ENCODE data around the gene SLC35E1. TPM values are rescaled to one million over a fixed set of nuclear protein-coding genes. Genes with fewer than 3 reads are reported as not detected.

Gene SLC35E1
- total and polyA plus RNA-seq, 2 of the 13 experiments (the other 11 are each of a cell fraction or from before 2014, with no cell fraction given) = 21.2 to 46.5 TPM

- peak; percentile 53; the same call in 1 of the 2 replicates for TF ChIP-seq ZNF503 (CRISPR knock-in tag; IDR thresholded peaks at IDR 0.05)
- TF ChIP-seq ZNF761 (CRISPR knock-in tag; conservative IDR thresholded peaks at IDR 0.05) = no peak
- TF ChIP-seq ZNF280D (CRISPR knock-in tag; IDR thresholded peaks at IDR 0.05) = peak; percentile 81; the same call in 1 of the 2 replicates
- TF ChIP-seq JDP2 (CRISPR knock-in tag; IDR thresholded peaks at IDR 0.05; ENCODE audit: borderline replicate concordance) = no peak
- TF ChIP-seq NFIC (IDR thresholded peaks at IDR 0.05; ENCODE audit: low read length) = no peak
- TF ChIP-seq ARID5B (CRISPR knock-in tag; IDR thresholded peaks at IDR 0.05) = no peak
- TF ChIP-seq MIER3 (CRISPR knock-in tag; IDR thresholded peaks at IDR 0.05; ENCODE audit: borderline replicate concordance) = no peak; the same call in 1 of the 2 replicates
- TF ChIP-seq SOX6 (IDR thresholded peaks at IDR 0.05) = no peak
- peak; percentile 59 for TF ChIP-seq SOX6 (CRISPR knock-in tag; IDR thresholded peaks at IDR 0.05)
- no peak for TF ChIP-seq TCF7 (IDR thresholded peaks at IDR 0.05; ENCODE audit: low read depth)
- no peak for TF ChIP-seq HNF4G (IDR thresholded peaks at IDR 0.05; ENCODE audit: borderline replicate concordance, low read depth, low read length)
- TF ChIP-seq HNF4G (CRISPR knock-in tag; IDR thresholded peaks at IDR 0.05; ENCODE audit: borderline replicate concordance, low read depth) = 0 out of 2 replicates have a peak, but pooled peaks have one; percentile 32
- TF ChIP-seq ZNF724P (CRISPR knock-in tag; IDR thresholded peaks at IDR 0.05; ENCODE audit: borderline replicate concordance) = peak; percentile 67; the same call in 1 of the 2 replicates
- TF ChIP-seq FOSL2 (CRISPR knock-in tag; IDR thresholded peaks at IDR 0.05) = no peak
- no peak for TF ChIP-seq SETDB1 (CRISPR knock-in tag; IDR thresholded peaks at IDR 0.05; ENCODE audit: borderline replicate concordance)
- TF ChIP-seq MXI1 (IDR thresholded peaks at IDR 0.05; ENCODE audit: borderline replicate concordance, low read depth, low read length) = peak; percentile 52; the same call in 1 of the 3 replicates
- TF ChIP-seq RFX5 (IDR thresholded peaks at IDR 0.05; ENCODE audit: low read depth, low read length) = peak; percentile 9; the same call in 1 of the 2 replicates
- no peak for TF ChIP-seq ZNF431 (CRISPR knock-in tag; IDR thresholded peaks at IDR 0.05; ENCODE audit: borderline replicate concordance, low read depth)
- no peak for TF ChIP-seq ZNF546 (CRISPR knock-in tag; conservative IDR thresholded peaks at IDR 0.05)
- no peak for TF ChIP-seq ZFP36L2 (CRISPR knock-in tag; IDR thresholded peaks at IDR 0.05)
Measured at GRCh38 chr19:16542045-16542909, 29.9 kb downstream of the SLC35E1 start, which contains the start of gene CHERP (continued).

All from HepG2 (cell line).